Measurements from ENCODE around the gene SEMA6D.

- TF ChIP-seq CTCF (IDR thresholded peaks at IDR 0.05) = no peak
- no peak for TF ChIP-seq POLR2A (IDR thresholded peaks at IDR 0.05)
These were observed 44.0 kb upstream of the SEMA6D start for GRCh38 chr15:47673232-47673761.

All from uterus (tissue), 2 donors.